GM23338 (cell line): ENCODE data around the gene CDK5RAP2. TPM values are rescaled to one million over a fixed set of nuclear protein-coding genes. Genes with fewer than 3 reads are reported as not detected.

ENCODE experiments used
- CREB1 ChIP-seq: fragments of 250-450 bp; sonication (Bioruptor Pico); IDR thresholded peaks from 2 replicates; pipeline ENCODE4 v1.5.0; 2020; ENCODE audit warnings: low read depth, mild to moderate bottlenecking, moderate library complexity
- EZH2phosphoT487 ChIP-seq: fragments of 200-600 bp; sonication (generic); IDR thresholded peaks from one replicate; pipeline ENCODE4 v1.8.1; 2018; ENCODE audit warnings: antibody characterized with exemption; ENCODE audit not compliant: unreplicated experiment
- JUNB ChIP-seq: IDR thresholded peaks from one replicate; pipeline ENCODE4 v1.6.1; 2016; ENCODE audit warnings: antibody characterized with exemption; ENCODE audit not compliant: unreplicated experiment
- NANOG ChIP-seq: IDR thresholded peaks from 2 replicates; pipeline ENCODE4 v1.6.1; 2016; ENCODE audit warnings: antibody characterized with exemption, borderline replicate concordance
- STAT1 ChIP-seq: IDR thresholded peaks from one replicate; pipeline ENCODE4 v1.6.1; 2016; ENCODE audit warnings: antibody characterized with exemption; ENCODE audit not compliant: unreplicated experiment
- ZNF114 ChIP-seq: fragments of 250-450 bp; sonication (Bioruptor Pico); IDR thresholded peaks from 2 replicates; pipeline ENCODE4 v1.5.0; 2020; ENCODE audit warnings: mild to moderate bottlenecking, moderate library complexity
- polyA plus RNA-seq: library from polyadenylated mRNA; unstranded; fragments of >200 nt; fragmentation: Nextera tagmentation; extraction: Ambion mirVana; gene quantifications from 2 replicates; pipeline ENCODE4 v1.2.1, GENCODE V29; 2016
- total RNA-seq: library from RNA; depleted of rRNA; stranded (reverse); fragments of >200 nt; shearing (Covaris generic); gene quantifications from 2 replicates; pipeline ENCODE4 v1.2.3, GENCODE V29; 2014
- TF ChIP-seq, protein P1 (sequence below): fragments of 250-450 bp; sonication (Bioruptor Pico); IDR thresholded peaks from 2 replicates; pipeline ENCODE4 v1.5.0; 2020; ENCODE audit warnings: mild to moderate bottlenecking, moderate library complexity
- TF ChIP-seq, protein P2 (sequence below): IDR thresholded peaks from one replicate; pipeline ENCODE4 v1.6.1; 2018; ENCODE audit warnings: antibody characterized with exemption; ENCODE audit not compliant: unreplicated experiment
- TF ChIP-seq, protein P3 (sequence below), 2 experiments: fragments of 200-600 bp in 1 of 2; sonication (generic) in 1 of 2; conservative IDR thresholded peaks; 2 replicates each; pipeline versions ENCODE4 v1.5.1 to v1.6.1; 2016 to 2017; ENCODE audit warnings: antibody characterized with exemption in 2 of 2, low read depth in 2 of 2, mild to moderate bottlenecking in 2 of 2, moderate library complexity in 1 of 2

Gene CDK5RAP2
- total and polyA plus RNA-seq, 2 experiments from 2014 or later, result 50.7 to 65.7 TPM

DNA sequence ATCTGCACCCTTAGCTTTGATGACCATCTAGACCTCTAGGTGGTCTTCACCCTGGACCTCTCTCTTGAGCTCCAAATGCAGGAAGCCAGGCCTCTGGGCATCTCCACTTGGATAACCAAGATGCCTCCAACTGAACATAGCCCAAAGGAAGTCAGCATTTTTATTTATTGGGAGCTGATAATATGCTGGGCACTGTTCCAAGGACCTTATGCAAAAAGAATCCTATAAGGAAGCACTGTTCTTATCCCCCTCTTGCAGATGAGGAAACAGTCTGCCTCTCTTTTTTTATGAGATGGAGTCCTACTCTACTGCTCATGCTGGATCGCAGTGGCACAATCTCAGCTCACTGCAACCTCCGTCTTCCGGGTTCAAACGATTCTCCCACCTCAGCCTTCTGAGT lies 219.9 kb downstream of the CDK5RAP2 start (continued):
- TF ChIP-seq, protein P1, sequence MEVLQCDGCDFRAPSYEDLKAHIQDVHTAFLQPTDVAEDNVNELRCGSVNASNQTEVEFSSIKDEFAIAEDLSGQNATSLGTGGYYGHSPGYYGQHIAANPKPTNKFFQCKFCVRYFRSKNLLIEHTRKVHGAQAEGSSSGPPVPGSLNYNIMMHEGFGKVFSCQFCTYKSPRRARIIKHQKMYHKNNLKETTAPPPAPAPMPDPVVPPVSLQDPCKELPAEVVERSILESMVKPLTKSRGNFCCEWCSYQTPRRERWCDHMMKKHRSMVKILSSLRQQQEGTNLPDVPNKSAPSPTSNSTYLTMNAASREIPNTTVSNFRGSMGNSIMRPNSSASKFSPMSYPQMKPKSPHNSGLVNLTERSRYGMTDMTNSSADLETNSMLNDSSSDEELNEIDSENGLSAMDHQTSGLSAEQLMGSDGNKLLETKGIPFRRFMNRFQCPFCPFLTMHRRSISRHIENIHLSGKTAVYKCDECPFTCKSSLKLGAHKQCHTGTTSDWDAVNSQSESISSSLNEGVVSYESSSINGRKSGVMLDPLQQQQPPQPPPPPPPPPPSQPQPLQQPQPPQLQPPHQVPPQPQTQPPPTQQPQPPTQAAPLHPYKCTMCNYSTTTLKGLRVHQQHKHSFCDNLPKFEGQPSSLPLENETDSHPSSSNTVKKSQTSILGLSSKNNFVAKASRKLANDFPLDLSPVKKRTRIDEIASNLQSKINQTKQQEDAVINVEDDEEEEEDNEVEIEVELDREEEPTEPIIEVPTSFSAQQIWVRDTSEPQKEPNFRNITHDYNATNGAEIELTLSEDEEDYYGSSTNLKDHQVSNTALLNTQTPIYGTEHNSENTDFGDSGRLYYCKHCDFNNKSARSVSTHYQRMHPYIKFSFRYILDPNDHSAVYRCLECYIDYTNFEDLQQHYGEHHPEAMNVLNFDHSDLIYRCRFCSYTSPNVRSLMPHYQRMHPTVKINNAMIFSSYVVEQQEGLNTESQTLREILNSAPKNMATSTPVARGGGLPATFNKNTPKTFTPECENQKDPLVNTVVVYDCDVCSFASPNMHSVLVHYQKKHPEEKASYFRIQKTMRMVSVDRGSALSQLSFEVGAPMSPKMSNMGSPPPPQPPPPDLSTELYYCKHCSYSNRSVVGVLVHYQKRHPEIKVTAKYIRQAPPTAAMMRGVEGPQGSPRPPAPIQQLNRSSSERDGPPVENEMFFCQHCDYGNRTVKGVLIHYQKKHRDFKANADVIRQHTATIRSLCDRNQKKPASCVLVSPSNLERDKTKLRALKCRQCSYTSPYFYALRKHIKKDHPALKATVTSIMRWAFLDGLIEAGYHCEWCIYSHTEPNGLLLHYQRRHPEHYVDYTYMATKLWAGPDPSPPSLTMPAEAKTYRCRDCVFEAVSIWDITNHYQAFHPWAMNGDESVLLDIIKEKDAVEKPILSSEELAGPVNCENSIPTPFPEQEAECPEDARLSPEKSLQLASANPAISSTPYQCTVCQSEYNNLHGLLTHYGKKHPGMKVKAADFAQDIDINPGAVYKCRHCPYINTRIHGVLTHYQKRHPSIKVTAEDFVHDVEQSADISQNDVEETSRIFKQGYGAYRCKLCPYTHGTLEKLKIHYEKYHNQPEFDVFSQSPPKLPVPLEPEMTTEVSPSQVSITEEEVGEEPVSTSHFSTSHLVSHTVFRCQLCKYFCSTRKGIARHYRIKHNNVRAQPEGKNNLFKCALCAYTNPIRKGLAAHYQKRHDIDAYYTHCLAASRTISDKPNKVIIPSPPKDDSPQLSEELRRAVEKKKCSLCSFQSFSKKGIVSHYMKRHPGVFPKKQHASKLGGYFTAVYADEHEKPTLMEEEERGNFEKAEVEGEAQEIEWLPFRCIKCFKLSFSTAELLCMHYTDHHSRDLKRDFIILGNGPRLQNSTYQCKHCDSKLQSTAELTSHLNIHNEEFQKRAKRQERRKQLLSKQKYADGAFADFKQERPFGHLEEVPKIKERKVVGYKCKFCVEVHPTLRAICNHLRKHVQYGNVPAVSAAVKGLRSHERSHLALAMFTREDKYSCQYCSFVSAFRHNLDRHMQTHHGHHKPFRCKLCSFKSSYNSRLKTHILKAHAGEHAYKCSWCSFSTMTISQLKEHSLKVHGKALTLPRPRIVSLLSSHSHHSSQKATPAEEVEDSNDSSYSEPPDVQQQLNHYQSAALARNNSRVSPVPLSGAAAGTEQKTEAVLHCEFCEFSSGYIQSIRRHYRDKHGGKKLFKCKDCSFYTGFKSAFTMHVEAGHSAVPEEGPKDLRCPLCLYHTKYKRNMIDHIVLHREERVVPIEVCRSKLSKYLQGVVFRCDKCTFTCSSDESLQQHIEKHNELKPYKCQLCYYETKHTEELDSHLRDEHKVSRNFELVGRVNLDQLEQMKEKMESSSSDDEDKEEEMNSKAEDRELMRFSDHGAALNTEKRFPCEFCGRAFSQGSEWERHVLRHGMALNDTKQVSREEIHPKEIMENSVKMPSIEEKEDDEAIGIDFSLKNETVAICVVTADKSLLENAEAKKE, result no peak
- TF ChIP-seq NANOG (no peak), EZH2phosphoT487 (no peak), CREB1 (CRISPR knock-in tag) (no peak), STAT1 (no peak), JUNB (no peak), ZNF114 (no peak)
- TF ChIP-seq, protein P2, sequence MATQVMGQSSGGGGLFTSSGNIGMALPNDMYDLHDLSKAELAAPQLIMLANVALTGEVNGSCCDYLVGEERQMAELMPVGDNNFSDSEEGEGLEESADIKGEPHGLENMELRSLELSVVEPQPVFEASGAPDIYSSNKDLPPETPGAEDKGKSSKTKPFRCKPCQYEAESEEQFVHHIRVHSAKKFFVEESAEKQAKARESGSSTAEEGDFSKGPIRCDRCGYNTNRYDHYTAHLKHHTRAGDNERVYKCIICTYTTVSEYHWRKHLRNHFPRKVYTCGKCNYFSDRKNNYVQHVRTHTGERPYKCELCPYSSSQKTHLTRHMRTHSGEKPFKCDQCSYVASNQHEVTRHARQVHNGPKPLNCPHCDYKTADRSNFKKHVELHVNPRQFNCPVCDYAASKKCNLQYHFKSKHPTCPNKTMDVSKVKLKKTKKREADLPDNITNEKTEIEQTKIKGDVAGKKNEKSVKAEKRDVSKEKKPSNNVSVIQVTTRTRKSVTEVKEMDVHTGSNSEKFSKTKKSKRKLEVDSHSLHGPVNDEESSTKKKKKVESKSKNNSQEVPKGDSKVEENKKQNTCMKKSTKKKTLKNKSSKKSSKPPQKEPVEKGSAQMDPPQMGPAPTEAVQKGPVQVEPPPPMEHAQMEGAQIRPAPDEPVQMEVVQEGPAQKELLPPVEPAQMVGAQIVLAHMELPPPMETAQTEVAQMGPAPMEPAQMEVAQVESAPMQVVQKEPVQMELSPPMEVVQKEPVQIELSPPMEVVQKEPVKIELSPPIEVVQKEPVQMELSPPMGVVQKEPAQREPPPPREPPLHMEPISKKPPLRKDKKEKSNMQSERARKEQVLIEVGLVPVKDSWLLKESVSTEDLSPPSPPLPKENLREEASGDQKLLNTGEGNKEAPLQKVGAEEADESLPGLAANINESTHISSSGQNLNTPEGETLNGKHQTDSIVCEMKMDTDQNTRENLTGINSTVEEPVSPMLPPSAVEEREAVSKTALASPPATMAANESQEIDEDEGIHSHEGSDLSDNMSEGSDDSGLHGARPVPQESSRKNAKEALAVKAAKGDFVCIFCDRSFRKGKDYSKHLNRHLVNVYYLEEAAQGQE, result no peak
- TF ChIP-seq, protein P3, sequence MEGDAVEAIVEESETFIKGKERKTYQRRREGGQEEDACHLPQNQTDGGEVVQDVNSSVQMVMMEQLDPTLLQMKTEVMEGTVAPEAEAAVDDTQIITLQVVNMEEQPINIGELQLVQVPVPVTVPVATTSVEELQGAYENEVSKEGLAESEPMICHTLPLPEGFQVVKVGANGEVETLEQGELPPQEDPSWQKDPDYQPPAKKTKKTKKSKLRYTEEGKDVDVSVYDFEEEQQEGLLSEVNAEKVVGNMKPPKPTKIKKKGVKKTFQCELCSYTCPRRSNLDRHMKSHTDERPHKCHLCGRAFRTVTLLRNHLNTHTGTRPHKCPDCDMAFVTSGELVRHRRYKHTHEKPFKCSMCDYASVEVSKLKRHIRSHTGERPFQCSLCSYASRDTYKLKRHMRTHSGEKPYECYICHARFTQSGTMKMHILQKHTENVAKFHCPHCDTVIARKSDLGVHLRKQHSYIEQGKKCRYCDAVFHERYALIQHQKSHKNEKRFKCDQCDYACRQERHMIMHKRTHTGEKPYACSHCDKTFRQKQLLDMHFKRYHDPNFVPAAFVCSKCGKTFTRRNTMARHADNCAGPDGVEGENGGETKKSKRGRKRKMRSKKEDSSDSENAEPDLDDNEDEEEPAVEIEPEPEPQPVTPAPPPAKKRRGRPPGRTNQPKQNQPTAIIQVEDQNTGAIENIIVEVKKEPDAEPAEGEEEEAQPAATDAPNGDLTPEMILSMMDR (conservative IDR thresholded peaks at IDR 0.05; ENCODE audit: low read depth in 2 of 2), result no peak
